ENCODE measurements around the gene GALNT18. TPM values are rescaled to one million over a fixed set of nuclear protein-coding genes. Genes with fewer than 3 reads are reported as not detected.

Gene GALNT18
- total RNA-seq, 1 donor from 2014 or later, result 2.1 TPM

DNA sequence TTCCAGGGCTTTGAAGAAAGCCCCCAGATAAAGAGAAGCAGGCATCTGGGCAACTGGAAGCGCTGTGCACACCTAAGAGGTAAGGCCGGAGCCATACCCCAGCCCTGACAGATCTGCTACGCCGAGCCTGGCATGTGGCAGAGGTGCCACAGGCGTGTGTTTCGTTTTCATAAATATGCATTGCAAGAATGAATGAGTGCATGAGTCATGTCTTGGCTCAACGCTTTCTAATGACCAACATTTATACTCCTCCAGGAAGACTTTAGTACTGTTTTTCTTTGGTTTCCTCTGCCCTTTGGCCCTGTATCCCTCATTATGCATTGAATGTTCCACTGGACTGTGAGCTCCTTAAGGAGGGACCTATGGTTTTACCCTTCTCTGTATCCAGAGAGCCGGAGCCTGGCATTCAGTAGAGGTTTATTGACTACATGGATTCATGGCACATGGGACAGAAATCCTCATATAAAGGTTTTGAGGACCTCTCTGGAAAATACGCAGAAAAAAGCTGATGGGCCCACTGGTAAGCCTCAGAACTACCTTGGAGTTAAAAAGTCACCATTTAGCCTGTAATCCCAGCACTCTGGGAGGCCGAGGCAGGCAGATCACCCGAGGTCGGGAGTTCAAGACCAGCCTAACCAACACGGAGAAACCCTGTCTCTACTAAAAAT, 229.9 kb downstream of the GALNT18 start:
- no peak for DNase-seq (ENCODE audit: low spot score, unreplicated experiment)
- H3K4me3 Mint-ChIP-seq (ENCODE audit: low read depth), result no peak overlapping the region
- H3K36me3 Mint-ChIP-seq (ENCODE audit: insufficient read depth), result no peaks in the 10 kb centered on the region
- no peaks in the 10 kb centered on the region for H3K9me3 Mint-ChIP-seq (ENCODE audit: low read depth)
- no peaks in the 10 kb centered on the region for H3K4me1 Mint-ChIP-seq (ENCODE audit: low read depth)
- TF ChIP-seq, protein P1, sequence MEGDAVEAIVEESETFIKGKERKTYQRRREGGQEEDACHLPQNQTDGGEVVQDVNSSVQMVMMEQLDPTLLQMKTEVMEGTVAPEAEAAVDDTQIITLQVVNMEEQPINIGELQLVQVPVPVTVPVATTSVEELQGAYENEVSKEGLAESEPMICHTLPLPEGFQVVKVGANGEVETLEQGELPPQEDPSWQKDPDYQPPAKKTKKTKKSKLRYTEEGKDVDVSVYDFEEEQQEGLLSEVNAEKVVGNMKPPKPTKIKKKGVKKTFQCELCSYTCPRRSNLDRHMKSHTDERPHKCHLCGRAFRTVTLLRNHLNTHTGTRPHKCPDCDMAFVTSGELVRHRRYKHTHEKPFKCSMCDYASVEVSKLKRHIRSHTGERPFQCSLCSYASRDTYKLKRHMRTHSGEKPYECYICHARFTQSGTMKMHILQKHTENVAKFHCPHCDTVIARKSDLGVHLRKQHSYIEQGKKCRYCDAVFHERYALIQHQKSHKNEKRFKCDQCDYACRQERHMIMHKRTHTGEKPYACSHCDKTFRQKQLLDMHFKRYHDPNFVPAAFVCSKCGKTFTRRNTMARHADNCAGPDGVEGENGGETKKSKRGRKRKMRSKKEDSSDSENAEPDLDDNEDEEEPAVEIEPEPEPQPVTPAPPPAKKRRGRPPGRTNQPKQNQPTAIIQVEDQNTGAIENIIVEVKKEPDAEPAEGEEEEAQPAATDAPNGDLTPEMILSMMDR (IDR thresholded peaks at IDR 0.05; ENCODE audit: unreplicated experiment), result no peak
- no peak overlapping the region for H3K27ac Mint-ChIP-seq
- H3K27me3 Mint-ChIP-seq, result peaks cover 25% of the 10 kb centered on the region

DNA sequence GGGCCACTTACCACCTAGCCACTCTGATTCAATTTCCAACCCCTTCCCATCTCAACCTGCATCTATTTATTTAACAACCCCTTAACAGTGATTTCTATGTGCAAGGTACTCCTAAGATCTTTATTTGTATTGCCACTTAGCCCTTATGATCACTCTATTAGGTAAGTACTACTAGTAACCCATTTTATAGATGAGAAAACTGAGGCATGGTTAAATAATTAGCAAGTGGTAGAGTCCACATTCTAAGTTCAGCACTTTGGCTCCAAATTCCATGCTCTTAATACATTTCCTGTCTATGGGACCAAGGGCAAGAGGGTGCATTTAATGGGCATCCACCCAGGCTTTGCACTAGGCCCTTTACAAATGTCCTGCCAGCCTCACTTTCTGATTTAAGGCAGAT, 230.6 kb downstream of the GALNT18 start:
- no peak overlapping the region for H3K27ac Mint-ChIP-seq
- DNase-seq (ENCODE audit: low spot score, unreplicated experiment), result no peak
- peaks cover 20% of the 10 kb centered on the region for H3K27me3 Mint-ChIP-seq
- H3K36me3 Mint-ChIP-seq (ENCODE audit: insufficient read depth), result no peaks in the 10 kb centered on the region
- no peaks in the 10 kb centered on the region for H3K9me3 Mint-ChIP-seq (ENCODE audit: low read depth)
- no peaks in the 10 kb centered on the region for H3K4me1 Mint-ChIP-seq (ENCODE audit: low read depth)
- TF ChIP-seq, protein P1 (IDR thresholded peaks at IDR 0.05; ENCODE audit: unreplicated experiment), result no peak
- H3K4me3 Mint-ChIP-seq (ENCODE audit: low read depth), result no peak overlapping the region

DNA sequence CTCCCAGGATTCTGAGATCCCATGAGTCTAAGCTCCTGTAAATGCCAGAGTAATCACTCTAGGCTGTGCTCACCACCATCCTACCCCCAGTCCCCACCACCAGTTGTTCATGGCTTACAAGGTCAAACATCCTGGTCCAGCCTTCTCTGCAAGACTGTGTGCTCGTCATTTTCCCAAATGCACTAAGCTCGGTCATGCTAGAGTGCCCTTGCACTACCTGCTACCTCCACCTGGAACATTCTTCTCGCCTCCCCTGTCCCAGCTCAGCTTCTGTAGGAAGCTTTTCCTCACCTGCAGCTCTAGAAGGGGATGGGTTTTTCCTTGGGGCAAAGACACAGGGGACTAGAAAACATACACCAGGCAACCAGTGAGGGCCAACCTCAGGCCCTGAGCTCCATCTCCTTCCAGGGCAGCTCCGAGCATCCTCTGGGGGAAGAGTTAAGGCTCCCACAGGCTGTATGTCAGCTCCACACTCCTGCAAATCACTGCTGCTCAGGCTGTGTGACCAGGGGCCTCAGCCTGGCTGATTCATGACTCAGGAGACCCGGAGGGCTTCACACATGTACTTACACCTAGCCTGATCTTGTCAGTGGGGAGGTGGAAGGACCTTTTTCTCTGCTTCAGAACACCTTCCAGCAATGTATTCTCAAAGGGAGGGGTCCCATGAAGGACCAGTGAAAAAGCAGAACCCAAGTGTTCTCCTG, 231.6 kb downstream of the GALNT18 start:
- Mint-ChIP-seq H3K4me1 (ENCODE audit: low read depth) (no peaks in the 10 kb centered on the region), H3K36me3 (ENCODE audit: insufficient read depth) (no peaks in the 10 kb centered on the region), H3K27me3 (peaks cover 16% of the 10 kb centered on the region), H3K9me3 (ENCODE audit: low read depth) (no peaks in the 10 kb centered on the region), H3K4me3 (ENCODE audit: low read depth) (no peak overlapping the region), H3K27ac (peak overlapping the region; percentile 35)
- no peak for DNase-seq (ENCODE audit: low spot score, unreplicated experiment)
- TF ChIP-seq, protein P1 (IDR thresholded peaks at IDR 0.05; ENCODE audit: unreplicated experiment), result no peak

DNA sequence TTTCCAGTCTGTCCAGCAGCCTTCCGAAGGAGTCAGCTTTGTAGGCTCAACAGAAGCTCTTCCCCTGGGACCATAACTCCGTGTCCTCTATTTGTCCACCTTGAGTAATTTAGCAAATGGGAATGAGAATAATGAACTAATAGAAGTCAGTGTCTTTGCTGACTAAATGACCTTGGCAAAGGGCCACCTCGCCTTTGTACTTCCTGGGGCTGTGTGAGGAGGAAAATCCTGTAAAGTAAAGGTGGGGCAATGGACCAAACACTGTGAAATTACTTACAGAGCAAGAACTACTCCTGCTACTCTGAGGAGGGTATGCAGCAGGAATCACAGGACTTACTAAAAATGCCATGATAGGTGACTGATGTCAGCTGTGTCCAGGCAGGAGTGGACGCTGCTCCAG, 232.6 kb downstream of the GALNT18 start:
- no peaks in the 10 kb centered on the region for H3K9me3 Mint-ChIP-seq (ENCODE audit: low read depth)
- peaks cover 16% of the 10 kb centered on the region for H3K27me3 Mint-ChIP-seq

DNA sequence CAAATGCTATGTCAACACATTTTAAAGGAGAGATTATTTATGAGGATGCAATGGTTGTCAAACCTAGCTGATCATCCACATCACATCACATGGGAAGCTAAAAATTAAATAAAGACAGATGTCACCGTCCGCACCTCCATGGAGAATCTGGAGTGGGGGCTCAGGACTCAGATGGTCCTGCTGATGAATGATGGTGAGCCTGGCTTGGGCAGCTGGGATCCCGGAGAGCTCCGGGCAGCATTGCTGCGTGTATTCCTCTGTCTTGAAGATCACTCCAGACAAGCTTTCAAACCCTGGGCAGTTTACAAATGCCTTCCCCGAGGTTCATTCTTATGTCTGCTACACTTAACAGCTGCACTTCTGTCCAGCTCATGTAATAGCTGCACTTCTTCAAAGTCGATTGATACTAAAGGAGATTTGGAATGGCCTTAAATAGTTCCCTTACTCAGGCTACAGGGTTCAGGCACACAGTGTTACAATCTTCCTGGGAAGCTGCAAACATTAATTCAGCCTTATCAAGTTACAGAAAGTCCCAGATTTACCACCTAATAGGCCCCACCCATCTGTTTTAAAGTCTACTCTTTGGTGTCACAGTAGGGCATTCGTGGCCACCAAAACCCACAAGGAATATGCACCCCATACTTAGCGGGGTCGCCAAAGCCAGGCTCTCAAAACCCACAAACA, 234.0 kb downstream of the GALNT18 start:
- Mint-ChIP-seq H3K27me3 (peaks cover 13% of the 10 kb centered on the region), H3K36me3 (ENCODE audit: insufficient read depth) (no peaks in the 10 kb centered on the region), H3K27ac (no peak overlapping the region), H3K4me1 (ENCODE audit: low read depth) (no peaks in the 10 kb centered on the region), H3K4me3 (ENCODE audit: low read depth) (no peak overlapping the region), H3K9me3 (ENCODE audit: low read depth) (no peaks in the 10 kb centered on the region)
- no peak for DNase-seq (ENCODE audit: low spot score, unreplicated experiment)
- TF ChIP-seq, protein P1 (IDR thresholded peaks at IDR 0.05; ENCODE audit: unreplicated experiment), result no peak

More for the DNA sequence above, 232.6 kb downstream of the GALNT18 start:
- H3K4me1 Mint-ChIP-seq (ENCODE audit: low read depth), result no peaks in the 10 kb centered on the region
- no peaks in the 10 kb centered on the region for H3K36me3 Mint-ChIP-seq (ENCODE audit: insufficient read depth)
- H3K4me3 Mint-ChIP-seq (ENCODE audit: low read depth), result no peak overlapping the region
- H3K27ac Mint-ChIP-seq, result no peak overlapping the region
- no peak for DNase-seq (ENCODE audit: low spot score, unreplicated experiment)
- TF ChIP-seq, protein P1 (IDR thresholded peaks at IDR 0.05; ENCODE audit: unreplicated experiment), result no peak

Data from progenitor cell of endocrine pancreas (in vitro differentiated cells).